Skeletal muscle tissue (tissue), 4 donors: ENCODE measurements around the gene NCOA1. TPM values are rescaled to one million over a fixed set of nuclear protein-coding genes. Genes with fewer than 3 reads are reported as not detected.

ENCODE experiments used
- H3K27ac ChIP-seq: one replicate; pipeline ENCODE4 v1.7.0; 2013; ENCODE audit warnings: mild to moderate bottlenecking, low read depth, low read length, inconsistent platforms
- H3K27me3 ChIP-seq, 3 donors: one replicate each; pipeline ENCODE4 v1.7.0; 2013; ENCODE audit warnings: low read length in 3 of 3; ENCODE audit not compliant: control insufficient read depth in 3 of 3, insufficient read depth in 3 of 3
- H3K36me3 ChIP-seq, 3 donors: one replicate each; pipeline ENCODE4 v1.7.0; 2013; ENCODE audit warnings: low read length in 3 of 3; ENCODE audit not compliant: control insufficient read depth in 3 of 3, insufficient read depth in 3 of 3
- H3K4me1 ChIP-seq, 3 donors: one replicate each; pipeline ENCODE4 v1.7.0; 2013; ENCODE audit warnings: low read length in 3 of 3, mild to moderate bottlenecking in 3 of 3; ENCODE audit not compliant: control insufficient read depth in 3 of 3, insufficient read depth in 3 of 3
- H3K4me3 ChIP-seq, 3 donors: one replicate each; pipeline ENCODE4 v1.7.0; 2013; ENCODE audit warnings: low read length in 3 of 3
- H3K9ac ChIP-seq, 3 donors: one replicate each; pipeline ENCODE4 v1.7.0; 2013; ENCODE audit warnings: low read length in 3 of 3, mild to moderate bottlenecking in 3 of 3, moderate library complexity in 2 of 3, low read depth in 1 of 3
- H3K9me3 ChIP-seq, 3 donors: one replicate each; pipeline ENCODE4 v1.7.0; 2013; ENCODE audit warnings: low read length in 3 of 3; ENCODE audit not compliant: control insufficient read depth in 3 of 3
- total RNA-seq: library from RNA; depleted of rRNA; stranded (reverse); fragments of >200 nt; gene quantifications from one replicate; pipeline ENCODE4 v1.2.3, GENCODE V29; 2014
- donor health status: Osteomylitis.

Gene NCOA1
- total RNA-seq, 1 donor from 2014 or later: 150 TPM

- no peak overlapping the region for H3K4me3 ChIP-seq
- no peak overlapping the region for H3K9ac ChIP-seq
- peaks cover 3 to 6% (median 5%) of the 10 kb centered on the region in 3 donors for H3K4me1 ChIP-seq
- no peaks in the 10 kb centered on the region for H3K27me3 ChIP-seq
- no peaks in the 10 kb centered on the region for H3K36me3 ChIP-seq
- H3K27ac ChIP-seq: no peak overlapping the region
- H3K9me3 ChIP-seq: no peaks in the 10 kb centered on the region
These were observed 137.7 kb downstream of the NCOA1 start for GRCh38 chr2:24628746-24629145.

- H3K4me1 ChIP-seq: no peaks in the 10 kb centered on the region
- no peaks in the 10 kb centered on the region for H3K27me3 ChIP-seq
- no peak overlapping the region for H3K4me3 ChIP-seq
- no peaks in the 10 kb centered on the region for H3K36me3 ChIP-seq
- no peaks in the 10 kb centered on the region for H3K9me3 ChIP-seq
- no peak overlapping the region for H3K9ac ChIP-seq
- no peak overlapping the region for H3K27ac ChIP-seq
These were observed 141.1 kb downstream of the NCOA1 start for GRCh38 chr2:24632172-24632571.

- no peaks in the 10 kb centered on the region for H3K9me3 ChIP-seq
- H3K27ac ChIP-seq: no peak overlapping the region
- H3K27me3 ChIP-seq: no peaks in the 10 kb centered on the region
- no peak overlapping the region for H3K9ac ChIP-seq
- no peak overlapping the region for H3K4me3 ChIP-seq
- H3K36me3 ChIP-seq: no peaks in the 10 kb centered on the region
- H3K4me1 ChIP-seq: no peaks in the 10 kb centered on the region
These were observed 144.1 kb downstream of the NCOA1 start for GRCh38 chr2:24635181-24635580.

- Histone ChIP-seq H3K27me3 (no peaks in the 10 kb centered on the region), H3K4me3 (no peak overlapping the region), H3K9me3 (no peaks in the 10 kb centered on the region), H3K27ac (no peak overlapping the region), H3K9ac (no peak overlapping the region), H3K36me3 (no peaks in the 10 kb centered on the region), H3K4me1 (no peaks in the 10 kb centered on the region)
These were observed 147.5 kb downstream of the NCOA1 start for GRCh38 chr2:24638568-24638967.

GRCh38 chr2:24642351-24642750 is 151.3 kb downstream of the NCOA1 start:
- Histone ChIP-seq H3K27ac (no peak overlapping the region), H3K9me3 (no peaks in the 10 kb centered on the region), H3K27me3 (no peaks in the 10 kb centered on the region), H3K9ac (no peak overlapping the region), H3K4me1 (peaks cover 0 to 2% (median 0%) of the 10 kb centered on the region in 3 donors), H3K4me3 (no peak overlapping the region), H3K36me3 (no peaks in the 10 kb centered on the region)

GRCh38 chr2:24643051-24643450 is 152.0 kb downstream of the NCOA1 start:
- Histone ChIP-seq H3K27me3 (no peaks in the 10 kb centered on the region), H3K9ac (no peak overlapping the region), H3K36me3 (no peaks in the 10 kb centered on the region), H3K9me3 (no peaks in the 10 kb centered on the region), H3K4me1 (peaks cover 0 to 2% (median 0%) of the 10 kb centered on the region in 3 donors), H3K4me3 (no peak overlapping the region), H3K27ac (no peak overlapping the region)

GRCh38 chr2:24644032-24644431 is 153.0 kb downstream of the NCOA1 start:
- Histone ChIP-seq H3K4me3 (no peak overlapping the region), H3K36me3 (no peaks in the 10 kb centered on the region), H3K9ac (no peak overlapping the region), H3K27me3 (no peaks in the 10 kb centered on the region), H3K27ac (no peak overlapping the region), H3K4me1 (peaks cover 0 to 2% (median 0%) of the 10 kb centered on the region in 3 donors), H3K9me3 (no peaks in the 10 kb centered on the region)

- no peaks in the 10 kb centered on the region for H3K9me3 ChIP-seq
- peaks cover 0 to 5% (median 3%) of the 10 kb centered on the region in 3 donors for H3K4me1 ChIP-seq
- H3K9ac ChIP-seq: no peak overlapping the region
- H3K36me3 ChIP-seq: no peaks in the 10 kb centered on the region
- H3K4me3 ChIP-seq: no peak overlapping the region
- no peak overlapping the region for H3K27ac ChIP-seq
- H3K27me3 ChIP-seq: no peaks in the 10 kb centered on the region
These were observed 160.1 kb downstream of the NCOA1 start for GRCh38 chr2:24650997-24651642.

GRCh38 chr2:24651643-24652003 is 160.6 kb downstream of the NCOA1 start:
- H3K9ac ChIP-seq: no peak overlapping the region
- H3K27ac ChIP-seq: no peak overlapping the region
- H3K4me1 ChIP-seq: peaks cover 0 to 5% (median 3%) of the 10 kb centered on the region in 3 donors
- H3K36me3 ChIP-seq: no peaks in the 10 kb centered on the region
- no peak overlapping the region for H3K4me3 ChIP-seq
- H3K27me3 ChIP-seq: no peaks in the 10 kb centered on the region
- no peaks in the 10 kb centered on the region for H3K9me3 ChIP-seq

- Histone ChIP-seq H3K9me3 (no peaks in the 10 kb centered on the region), H3K4me3 (no peak overlapping the region), H3K4me1 (peaks cover 0 to 6% (median 3%) of the 10 kb centered on the region in 3 donors), H3K36me3 (no peaks in the 10 kb centered on the region), H3K27me3 (no peaks in the 10 kb centered on the region), H3K27ac (peak overlapping the region; percentile 42), H3K9ac (peak overlapping the region in 1 of 3 donors; percentile 32)
These were observed 161.5 kb downstream of the NCOA1 start for GRCh38 chr2:24652265-24653182.
